Fibroblast of lung (primary cell): ENCODE results near the gene HMG20A.

Source experiments
- EZH2 ChIP-seq: IDR thresholded peaks from 2 replicates; pipeline ENCODE4 v1.5.1; 2012; ENCODE audit warnings: low read length, control low read depth, mild to moderate bottlenecking; ENCODE audit errors: missing control alignments
- TF ChIP-seq, protein P1 (sequence below), 2 donors: IDR thresholded peaks in 1 of 2; conservative IDR thresholded peaks in 1 of 2; 1 replicate in 1 of 2; 2 replicates in 1 of 2; pipeline ENCODE4 v1.5.1; 2011 to 2012; ENCODE audit warnings: low read length in 2 of 2, control low read depth in 1 of 2, inconsistent platforms in 1 of 2, low read depth in 1 of 2, mild to moderate bottlenecking in 1 of 2

DNA sequence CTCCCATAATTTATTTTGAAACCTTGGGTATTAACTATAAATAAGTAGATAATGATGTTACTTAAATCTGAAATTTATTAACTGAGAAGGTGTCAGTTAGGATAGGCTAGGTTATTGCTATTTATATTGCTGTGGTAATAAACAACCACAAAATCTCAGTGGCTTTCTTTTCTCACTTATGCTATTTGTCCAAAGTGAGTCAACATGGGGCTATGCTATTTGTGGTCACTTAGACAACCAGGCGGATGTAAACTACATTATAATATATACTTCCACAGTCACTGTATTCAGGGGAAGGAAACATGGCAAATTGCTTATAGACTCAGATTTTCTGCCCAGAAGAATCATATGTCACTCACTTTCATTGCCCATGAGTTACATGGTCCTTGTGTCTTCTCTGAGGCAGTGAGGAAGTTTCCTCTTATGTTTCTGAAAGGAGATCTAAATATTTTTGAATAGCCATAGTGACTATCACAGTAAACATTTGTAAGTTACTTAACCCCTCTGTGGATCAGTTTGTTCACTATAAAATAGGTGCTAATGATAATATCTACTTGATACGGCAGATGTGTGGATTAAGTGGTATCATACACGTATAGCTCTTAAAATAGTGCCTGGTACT lies 19.8 kb downstream of the HMG20A start:
- TF ChIP-seq, protein P1, sequence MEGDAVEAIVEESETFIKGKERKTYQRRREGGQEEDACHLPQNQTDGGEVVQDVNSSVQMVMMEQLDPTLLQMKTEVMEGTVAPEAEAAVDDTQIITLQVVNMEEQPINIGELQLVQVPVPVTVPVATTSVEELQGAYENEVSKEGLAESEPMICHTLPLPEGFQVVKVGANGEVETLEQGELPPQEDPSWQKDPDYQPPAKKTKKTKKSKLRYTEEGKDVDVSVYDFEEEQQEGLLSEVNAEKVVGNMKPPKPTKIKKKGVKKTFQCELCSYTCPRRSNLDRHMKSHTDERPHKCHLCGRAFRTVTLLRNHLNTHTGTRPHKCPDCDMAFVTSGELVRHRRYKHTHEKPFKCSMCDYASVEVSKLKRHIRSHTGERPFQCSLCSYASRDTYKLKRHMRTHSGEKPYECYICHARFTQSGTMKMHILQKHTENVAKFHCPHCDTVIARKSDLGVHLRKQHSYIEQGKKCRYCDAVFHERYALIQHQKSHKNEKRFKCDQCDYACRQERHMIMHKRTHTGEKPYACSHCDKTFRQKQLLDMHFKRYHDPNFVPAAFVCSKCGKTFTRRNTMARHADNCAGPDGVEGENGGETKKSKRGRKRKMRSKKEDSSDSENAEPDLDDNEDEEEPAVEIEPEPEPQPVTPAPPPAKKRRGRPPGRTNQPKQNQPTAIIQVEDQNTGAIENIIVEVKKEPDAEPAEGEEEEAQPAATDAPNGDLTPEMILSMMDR (conservative IDR thresholded peaks at IDR 0.05 in 1 of 2, IDR thresholded peaks at IDR 0.05 in 1 of 2; ENCODE audit: low read depth in 1 of 2, low read length in 2 of 2) = no peak
- TF ChIP-seq EZH2 = no peak
